Stimulated activated CD4-positive, alpha-beta T cell treated with anti-CD3 and anti-CD28 coated beads, TNF-alpha, amount 100 ng/mL, for 1 hour (primary cell): ENCODE measurements around the gene CASP3.
"Not testable (repeated sequence)": the region's sequence is repeated elsewhere in the genome, so short reads cannot be mapped to it uniquely, and the experiment has no call there.

ENCODE experiments used
- DNase-seq, 3 donors: peaks; one replicate each; pipeline ENCODE4 v3.0.0-alpha.2; 2020; ENCODE audit warnings: low read depth in 3 of 3, low spot score in 1 of 3

Gene CASP3

DNA sequence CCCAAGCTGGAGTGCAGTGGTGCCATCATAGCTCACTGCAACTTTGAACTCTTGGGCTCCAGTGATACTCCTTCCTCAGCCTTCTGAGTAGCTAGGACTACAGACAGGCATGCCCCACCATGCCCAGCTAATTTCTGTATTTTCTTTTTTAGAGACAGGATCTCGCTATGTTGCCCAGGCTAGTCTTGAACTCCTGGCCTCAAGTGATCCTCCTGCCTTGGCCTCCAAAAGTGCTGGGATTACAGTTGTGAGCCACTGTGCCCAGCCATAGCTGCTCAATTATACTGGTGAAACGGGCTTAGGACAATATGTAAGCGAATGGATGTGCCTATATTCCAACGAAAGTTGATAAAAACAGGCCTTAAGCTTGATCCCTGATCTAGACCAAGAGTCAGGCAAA lies 13.1 kb downstream of the CASP3 start:
- DNase-seq, result no peak

DNA sequence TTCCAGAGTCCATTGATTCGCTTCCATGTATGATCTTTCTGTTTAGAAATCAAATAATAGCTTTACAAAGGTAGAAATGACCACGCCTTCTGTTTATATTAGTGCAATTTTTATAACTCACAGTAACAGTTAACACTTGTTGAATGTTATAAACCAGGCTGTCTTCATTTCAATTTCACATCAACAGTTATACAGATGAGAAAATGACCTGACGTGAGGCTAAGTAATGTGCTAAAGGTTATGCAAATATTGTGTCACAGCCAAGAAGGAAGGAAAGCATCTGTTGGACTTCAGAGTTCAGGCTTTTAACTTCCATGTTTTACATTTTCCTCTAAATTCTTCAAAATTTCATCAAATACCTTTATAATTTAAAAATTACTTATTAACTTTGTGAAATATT lies 13.9 kb downstream of the CASP3 start:
- DNase-seq, result no peak

DNA sequence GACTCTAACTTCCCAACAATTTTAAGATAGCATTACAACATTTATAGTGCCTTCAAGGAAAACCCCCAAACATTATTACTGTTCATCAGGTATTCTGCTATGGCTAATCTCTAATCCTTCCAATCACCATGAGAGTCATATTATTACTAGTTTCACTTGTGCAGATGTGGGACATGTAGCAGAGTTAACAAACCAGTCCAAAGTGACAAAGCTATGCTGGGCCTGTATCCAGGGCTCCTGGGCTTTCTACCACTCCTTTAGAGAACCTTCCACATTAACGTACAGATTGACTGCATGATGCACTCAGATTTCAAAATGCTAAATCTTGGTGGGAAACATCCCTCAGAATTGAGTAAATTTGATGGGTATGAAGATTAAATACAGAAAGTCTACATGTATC lies 16.4 kb downstream of the CASP3 start:
- DNase-seq, result no peak

DNA sequence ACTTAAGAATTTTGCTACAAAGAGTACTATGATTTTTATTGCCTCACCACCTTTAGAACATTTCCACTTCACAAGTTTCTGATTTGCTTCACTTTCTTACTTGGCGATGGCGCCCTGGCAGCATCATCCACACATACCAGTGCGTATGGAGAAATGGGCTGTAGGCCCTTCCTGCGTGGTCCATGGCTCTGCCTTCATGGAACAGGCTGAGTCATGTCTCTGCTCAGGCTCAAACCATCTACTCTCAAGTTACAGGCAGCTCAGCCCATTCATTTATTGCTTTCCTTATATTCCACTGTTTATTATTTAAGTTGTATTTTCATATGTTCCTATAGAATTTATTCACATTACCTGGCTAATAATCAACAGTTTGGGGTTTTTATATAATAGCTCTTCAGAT lies 21.1 kb downstream of the CASP3 start:
- DNase-seq, result no peak

DNA sequence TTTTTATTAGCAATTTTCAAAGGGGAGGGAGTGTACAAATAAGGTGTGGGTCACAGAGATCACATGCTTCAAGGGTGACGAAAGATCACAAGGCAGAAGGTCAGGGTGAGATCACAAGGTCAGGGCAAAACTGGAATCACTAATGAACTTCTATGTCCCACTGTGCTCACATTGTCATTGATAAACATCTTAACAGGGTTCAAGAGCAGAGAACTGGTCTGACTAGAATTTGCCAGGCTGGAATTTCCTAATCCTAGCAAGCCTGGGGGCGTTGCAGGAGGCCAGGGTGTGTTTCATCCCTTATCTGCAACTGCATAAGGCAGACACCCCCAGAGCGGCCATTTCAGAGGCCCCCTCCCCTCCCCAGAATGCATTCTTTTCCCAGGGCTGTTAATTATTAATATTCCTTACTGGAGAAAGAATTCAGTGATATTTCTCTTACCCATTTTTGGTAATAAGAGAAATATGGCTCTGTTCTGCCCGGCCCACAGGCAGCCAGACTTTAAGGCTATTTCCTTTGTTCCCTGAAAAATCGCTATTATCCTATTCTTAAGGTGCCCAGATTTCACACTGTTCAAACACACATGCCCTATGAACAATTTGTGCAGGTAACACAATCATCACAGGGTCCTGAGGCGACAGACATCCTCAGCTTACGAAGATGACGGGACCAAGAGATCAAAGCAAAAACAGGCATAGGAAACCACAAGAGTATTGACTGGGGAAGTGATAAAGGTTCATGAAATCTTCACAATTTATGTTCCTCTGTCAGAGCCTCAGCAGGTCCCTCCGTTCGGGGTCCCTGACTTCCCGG lies 23.3 kb downstream of the CASP3 start:
- not testable (repeated sequence) for DNase-seq

DNA sequence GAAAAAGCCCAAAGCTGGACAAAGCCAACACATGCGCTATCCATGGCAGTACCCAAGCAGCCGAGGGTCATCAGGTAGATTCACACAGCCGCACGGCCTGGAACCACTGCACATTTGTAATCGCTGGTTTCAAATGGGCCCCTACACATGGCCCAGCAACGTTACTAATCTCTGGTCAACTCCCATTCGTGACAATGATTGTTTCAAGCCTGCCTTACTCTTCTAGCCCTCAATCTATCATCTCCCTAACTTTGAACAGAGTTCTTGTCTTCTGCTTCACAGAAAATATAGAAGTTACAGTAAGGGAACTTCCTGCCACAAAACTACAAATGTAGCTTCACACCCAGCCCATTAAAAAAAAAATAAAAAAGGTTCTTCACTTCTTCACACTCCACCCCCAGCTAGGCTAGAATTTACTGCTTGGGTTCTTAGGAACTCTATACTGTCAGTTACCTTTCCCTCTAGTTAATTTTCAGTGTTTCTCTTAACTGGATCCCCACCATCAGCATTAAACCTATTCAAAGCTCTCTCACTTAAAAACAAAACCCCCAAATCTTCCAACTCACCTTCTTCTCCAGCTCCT lies 24.2 kb downstream of the CASP3 start:
- no peak for DNase-seq

DNA sequence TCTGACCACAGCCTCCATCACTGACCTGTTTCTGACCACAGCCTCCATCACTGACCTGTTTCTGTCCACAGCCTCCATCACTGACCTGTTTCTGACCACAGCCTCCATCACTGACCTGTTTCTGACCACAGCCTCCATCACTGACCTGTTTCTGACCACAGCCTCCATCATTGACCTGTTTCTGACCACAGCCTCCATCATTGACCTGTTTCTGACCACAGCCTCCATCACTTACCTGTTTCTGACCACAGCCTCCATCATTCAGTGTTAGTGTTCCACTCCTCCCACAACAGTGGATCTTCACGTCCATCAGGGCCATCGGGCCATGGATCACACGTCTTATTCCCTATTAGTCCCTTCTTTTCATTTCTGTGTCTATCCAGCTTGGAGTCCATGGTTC lies 24.7 kb downstream of the CASP3 start:
- DNase-seq, result not testable (repeated sequence)

DNA sequence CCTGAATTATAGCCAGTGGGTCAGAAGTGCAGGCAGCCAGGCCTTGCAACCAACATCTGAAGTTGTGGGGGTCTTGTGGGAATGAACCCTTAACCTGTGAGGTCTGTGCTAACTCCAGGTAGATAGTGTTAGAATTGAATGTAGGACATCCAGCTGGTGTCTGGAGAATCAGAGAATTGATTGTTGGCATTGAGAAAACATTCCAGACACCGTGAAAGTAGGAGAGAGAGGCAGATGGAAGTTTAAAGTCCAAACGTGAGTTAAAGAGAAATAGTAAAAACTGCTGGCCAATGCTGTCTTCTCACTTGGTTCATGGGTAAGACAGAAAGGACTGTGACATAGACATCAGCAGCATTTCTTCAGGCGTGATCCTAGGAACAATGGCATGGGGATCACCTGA lies 27.7 kb downstream of the CASP3 start:
- DNase-seq, result no peak

DNA sequence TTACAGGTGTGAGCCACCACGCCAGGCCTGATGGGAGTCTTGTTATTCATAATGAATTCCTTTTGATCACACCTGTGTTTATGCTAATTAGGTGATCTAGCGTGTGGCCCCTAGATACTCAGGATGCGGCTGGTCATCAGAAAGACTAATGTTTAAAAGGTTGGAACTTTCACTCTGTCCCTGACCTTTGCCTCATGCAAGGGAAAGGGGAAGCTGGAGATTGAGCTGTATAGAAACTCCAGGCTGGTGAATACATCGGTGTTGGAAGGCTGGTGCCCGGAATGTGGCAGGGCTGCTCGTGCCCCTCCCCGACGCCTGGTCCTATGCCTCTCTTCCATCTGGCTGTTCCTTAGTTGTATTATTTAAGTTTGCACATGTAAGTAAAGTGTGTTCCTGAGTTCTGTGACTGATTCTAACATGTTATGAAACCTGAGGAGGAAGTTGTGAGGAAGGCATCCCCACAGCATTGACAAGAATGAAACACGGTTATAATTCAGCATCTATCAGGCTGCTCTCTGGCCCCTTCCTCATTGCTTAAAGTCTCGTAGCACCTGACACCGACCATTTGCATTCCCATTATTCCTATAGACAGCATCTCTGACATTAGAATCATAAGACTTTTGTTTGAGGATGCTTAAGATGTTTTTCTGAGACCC lies 28.9 kb downstream of the CASP3 start:
- DNase-seq, result no peak

DNA sequence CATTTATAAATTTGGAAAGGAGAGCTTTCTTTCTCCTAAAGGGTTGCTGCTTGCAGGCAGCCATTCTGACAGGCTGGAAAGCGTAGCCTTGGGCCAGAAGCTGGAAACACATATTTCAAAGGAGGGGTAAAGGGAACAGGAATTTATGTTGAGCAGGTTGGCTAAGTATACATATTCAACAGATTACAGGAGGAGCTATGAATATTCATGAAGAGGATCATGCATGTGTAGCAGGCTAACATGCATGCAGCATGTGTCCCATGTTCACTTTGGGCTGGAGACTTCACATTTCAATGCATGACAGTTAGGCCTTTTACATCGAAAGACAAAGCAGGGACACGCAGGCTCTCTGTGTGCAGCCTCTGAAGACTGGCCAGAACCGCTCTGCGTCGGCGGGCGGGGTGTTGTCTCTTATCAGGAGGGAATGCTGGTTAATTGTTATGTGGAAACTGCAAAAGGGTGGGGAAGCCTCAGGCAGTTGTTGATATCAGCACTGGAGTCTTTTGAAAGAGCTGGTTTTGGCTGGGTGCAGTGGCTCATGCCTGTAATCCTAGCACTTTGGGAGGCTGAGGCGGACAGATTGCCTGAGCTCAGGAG lies 31.5 kb downstream of the CASP3 start:
- no peak for DNase-seq

DNA sequence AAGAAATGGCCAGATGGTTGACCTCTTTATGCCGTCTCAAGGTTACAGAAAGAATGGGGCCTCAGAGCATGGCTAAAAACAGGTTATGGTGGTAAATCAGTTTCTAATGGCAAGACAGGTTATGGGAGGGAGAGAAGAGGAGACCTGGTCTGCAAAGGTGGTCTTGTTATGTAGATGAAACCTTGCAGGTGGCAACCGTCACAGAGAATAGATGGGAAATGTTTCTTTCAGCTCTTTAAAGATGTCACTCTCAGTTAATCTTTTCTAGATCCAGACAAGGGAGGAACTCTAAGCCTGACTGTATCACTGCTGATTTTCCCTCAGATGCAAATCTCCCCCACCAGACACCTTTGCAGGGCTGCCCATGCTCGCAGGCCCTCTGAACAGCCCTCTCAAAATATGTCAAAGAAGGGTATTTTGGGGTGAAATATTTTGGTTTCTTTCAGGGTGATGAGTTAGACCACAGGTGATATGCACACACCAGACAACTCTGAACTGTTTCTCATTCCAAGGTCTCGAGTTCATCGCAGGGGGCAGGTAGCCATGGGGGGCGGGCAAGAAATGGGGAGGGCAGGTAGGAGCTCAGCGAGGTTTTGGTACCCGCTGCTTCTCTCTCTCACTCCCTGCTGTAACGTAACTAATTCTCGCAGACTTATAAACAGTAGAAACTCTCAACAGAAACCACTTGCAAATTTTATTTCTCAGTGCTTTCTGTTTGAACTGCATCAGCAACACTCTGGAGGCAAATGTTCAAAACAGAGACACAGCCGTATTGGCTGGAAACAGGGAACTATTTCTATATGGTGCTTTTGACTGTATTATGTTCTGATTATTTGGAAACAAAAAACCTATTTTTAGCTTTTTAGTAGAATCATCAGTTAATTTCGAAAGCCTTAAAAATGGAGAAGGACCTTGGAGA lies 32.4 kb downstream of the CASP3 start:
- DNase-seq, result no peak

DNA sequence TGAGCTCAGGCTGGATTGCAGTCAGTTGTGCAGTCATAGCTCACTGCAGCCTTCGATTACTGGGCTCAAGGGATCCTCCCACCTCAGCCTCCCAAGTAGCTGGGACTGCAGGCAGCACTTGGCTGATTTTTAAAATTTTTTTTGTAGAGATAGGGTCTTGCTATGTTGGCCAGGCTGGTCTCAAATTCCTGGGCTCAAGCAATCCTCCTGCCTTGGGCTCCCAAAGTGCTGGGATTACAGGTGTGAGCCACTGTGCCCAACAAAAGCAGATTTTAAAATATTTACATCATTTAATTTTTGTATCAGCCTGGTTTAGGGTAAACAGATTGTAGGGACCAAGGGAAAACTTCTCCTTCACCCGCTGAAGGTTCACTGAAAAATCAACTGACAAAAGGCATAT lies 33.1 kb downstream of the CASP3 start:
- DNase-seq, result not testable (repeated sequence)

DNA sequence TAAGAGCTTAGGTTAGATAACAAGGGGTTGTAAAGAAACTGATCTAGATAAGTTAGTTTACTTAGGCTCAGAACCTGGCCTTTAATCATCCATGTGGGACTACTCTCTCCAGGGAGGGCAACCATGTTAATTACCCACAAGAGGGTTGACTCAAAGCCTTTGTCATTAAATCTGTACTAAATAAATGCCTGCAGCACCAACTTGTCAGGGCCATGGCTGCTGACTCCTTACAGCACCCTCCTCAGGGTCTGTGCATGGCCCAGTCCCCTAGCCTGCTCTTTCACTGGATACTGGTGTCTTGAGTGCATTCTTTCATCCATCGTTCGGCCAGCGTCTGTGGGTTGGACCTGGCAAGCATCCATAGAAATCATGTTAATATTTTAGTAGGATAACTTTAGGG lies 34.7 kb downstream of the CASP3 start:
- DNase-seq, result no peak

DNA sequence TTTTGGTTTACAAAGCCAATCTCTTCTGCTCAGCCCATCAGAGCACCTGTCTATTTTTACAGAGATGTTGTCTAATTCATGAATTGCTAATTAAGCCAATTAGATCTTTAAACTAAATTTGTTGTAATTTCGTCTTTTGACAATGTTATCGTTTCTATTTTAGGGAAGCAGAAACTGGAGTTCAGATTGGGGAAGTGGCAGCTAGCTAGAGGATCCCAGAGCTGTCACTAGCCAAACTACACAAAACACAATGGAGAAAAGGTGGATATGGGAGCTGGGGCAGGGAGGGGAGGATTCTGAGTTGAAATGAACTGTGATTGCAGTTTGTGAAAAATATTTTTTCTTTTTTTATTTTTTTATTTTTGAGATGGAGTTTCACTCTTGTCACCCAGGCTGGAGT lies 35.8 kb downstream of the CASP3 start:
- DNase-seq, result no peak

DNA sequence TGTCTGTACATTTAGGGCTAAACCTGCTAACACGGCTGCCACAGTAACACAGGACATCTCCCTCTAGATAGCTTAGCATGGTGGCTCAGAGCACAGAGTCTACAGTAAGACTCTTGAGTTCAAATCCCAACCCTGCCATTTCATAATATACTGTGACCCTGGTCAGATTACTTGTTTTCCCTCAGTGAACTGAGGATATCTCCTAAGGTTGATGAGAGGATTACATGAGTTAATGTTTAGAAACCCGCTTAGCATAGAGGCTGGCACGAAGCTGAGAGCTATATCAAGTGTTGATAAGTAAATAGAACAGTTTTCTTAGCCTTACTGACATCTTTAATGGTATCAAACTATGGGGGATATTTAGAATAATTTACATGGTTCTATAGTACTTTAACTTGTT lies 37.2 kb downstream of the CASP3 start:
- no peak for DNase-seq

DNA sequence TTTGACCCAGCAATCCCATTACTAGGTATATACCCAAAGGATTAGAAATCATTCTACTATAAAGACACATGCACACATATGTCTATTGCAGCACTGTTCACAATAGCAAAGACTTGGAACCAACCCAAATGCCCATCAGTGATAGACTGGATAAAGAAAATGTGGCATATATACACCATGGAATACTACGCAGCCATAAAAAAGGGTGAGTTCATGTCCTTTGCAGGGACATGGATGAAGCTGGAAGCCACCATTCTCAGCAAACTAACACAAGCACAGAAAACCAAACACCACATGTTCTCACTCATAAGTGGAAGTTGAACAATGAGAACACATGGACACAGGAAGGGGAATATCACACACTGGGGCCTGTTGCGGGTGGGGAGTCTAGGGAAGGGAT lies 41.8 kb downstream of the CASP3 start:
- DNase-seq, result not testable (repeated sequence)

DNA sequence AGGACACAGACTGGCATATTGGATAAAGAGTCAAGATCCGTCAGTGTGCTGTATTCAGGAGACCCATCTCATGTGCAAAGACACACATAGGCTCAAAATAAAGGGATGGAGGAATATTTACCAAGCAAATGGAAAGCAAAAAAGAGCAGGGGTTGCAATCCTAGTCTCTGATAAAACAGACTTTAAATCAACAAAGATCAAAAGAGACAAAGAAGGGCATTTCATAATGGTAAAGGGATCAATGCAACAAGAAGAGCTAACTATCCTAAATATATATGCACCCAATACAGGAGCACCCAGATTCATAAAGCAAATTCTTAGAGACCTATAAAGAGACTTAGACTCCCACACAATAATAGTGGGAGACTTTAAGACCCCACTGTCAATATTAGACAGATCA lies 46.4 kb downstream of the CASP3 start:
- not testable (repeated sequence) for DNase-seq

DNA sequence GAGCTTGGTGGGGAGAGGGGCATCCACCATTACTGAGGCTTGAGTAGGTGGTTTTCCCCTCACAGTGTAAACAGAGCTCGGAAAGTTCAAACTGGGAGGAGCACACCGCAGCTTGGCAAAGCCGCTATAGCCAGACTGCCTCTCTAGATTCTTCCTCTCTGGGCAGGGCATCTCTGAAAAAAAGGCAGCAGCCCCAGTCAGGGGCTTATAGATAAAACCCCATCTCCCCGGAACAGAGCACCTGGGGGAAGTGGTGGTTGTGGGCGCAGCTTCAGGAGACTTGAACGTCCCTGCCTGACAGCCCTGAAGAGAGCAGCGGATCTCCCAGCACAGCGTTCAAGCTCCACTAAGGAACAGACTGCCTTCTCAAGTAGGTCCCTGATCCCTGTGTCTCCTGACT lies 48.3 kb downstream of the CASP3 start:
- not testable (repeated sequence) for DNase-seq

DNA sequence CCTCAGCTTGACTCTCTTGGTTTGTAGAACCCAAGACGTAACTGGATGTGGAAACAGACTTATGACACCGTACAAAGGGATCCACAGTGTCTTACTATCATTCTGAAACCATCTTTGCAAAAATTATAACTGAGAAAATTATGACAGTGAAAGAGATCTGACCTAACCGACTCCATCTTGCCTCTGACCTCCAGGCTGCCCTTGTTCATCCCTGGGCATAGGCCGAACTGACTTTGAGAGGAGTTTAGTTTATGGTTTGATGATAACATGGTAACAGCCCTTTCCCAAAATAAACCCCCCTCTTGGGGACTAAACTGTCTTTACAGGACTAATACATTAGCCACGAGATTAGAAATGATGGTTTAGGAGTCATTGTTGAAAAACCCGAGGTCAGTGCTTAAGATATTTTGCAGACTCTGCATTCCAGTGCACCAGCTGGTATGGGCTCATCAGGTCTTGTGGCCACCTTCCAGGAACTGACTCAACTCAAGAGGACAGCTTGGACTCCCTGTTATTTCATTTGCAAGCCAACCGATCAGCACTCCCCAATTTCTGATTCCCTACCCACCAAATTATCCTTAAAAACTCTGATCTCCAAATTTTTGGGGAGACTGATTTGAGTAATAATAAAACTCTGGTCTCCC lies 49.6 kb downstream of the CASP3 start:
- no peak for DNase-seq

DNA sequence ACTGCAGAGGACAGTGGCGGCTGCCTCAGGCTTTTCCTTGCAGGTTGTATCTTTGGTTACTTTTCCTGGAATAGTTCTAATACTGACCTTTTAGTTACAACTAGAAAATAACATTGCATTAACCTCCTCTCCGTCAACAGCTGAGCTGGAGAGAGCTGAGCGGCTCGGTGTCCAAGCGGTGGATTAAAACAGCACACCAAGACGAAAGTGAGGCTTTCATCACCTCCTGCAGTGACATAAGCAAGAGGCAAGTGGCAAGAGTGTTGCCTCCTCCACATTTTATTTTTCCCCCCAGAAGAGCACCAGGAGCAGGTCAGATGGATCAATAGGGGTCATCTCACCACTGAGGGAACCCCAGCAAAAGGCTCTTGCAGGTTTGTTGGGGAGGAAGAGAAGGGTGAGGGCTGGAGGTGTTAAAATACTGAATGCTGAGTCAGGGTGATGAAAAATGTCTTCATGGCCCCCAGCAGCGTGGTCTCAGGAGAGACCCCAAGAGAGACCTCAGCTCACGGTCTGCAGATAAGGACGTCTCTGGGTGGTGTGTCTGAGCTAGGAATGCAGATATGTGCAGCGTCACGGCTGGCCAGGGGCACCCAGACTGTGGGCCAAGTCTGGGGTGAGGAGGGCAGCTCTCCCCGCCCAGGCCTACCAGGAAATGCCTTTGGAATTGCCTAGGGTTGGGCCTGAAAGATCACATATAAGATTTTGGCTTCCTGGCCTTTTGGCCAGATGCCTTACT lies 50.3 kb downstream of the CASP3 start:
- no peak for DNase-seq
